ENCODE data around the gene MSI2.

The MSI2 gene

GRCh38 chr17:57271821-57272220 lies 15.5 kb downstream of the MSI2 start:
- H4K20me1 ChIP-seq (ENCODE audit: insufficient read depth, low read length, poor library complexity, severe bottlenecking) = peaks cover 98% of the 10 kb centered on the region
- no peaks in the 10 kb centered on the region for H3F3A ChIP-seq (ENCODE audit: low read depth)
- H3K9me2 ChIP-seq (replicated peaks; ENCODE audit: low read depth, low read length) = no peaks in the 10 kb centered on the region
- H3K27me3 ChIP-seq (ENCODE audit: insufficient read depth, low read length, poor library complexity, severe bottlenecking) = no peaks in the 10 kb centered on the region
- H2AFZ ChIP-seq (ENCODE audit: low read length) = no peak overlapping the region
- no peak overlapping the region for H3K4me3 ChIP-seq (ENCODE audit: low read length, poor library complexity, severe bottlenecking)
- peaks cover 96% of the 10 kb centered on the region for H3K36me3 ChIP-seq (ENCODE audit: insufficient read depth, low read length)
- peaks cover 33% of the 10 kb centered on the region for H3K4me1 ChIP-seq (ENCODE audit: insufficient read depth, low read length, poor library complexity, severe bottlenecking)
- H3K79me2 ChIP-seq (ENCODE audit: insufficient read depth, low read length) = peaks cover 100% of the 10 kb centered on the region
- peak overlapping the region; percentile 71 for H3K4me2 ChIP-seq (ENCODE audit: low read depth, low read length, poor library complexity, severe bottlenecking)
- TF ChIP-seq CTCF (conservative IDR thresholded peaks at IDR 0.05; ENCODE audit: low read length) (no peak), EZH2phosphoT487 (IDR thresholded peaks at IDR 0.05; ENCODE audit: borderline replicate concordance) (no peak)
- H3K9me3 ChIP-seq (ENCODE audit: insufficient read depth, low read depth, low read length) = no peaks in the 10 kb centered on the region
- H3K9ac ChIP-seq (ENCODE audit: low read depth, low read length, poor library complexity, severe bottlenecking) = no peak overlapping the region

GRCh38 chr17:57273490-57273889 lies 17.2 kb downstream of the MSI2 start:
- Histone ChIP-seq H3K9me3 (ENCODE audit: insufficient read depth, low read depth, low read length) (no peaks in the 10 kb centered on the region), H3K4me3 (ENCODE audit: low read length, poor library complexity, severe bottlenecking) (no peak overlapping the region), H3K9me2 (replicated peaks; ENCODE audit: low read depth, low read length) (no peaks in the 10 kb centered on the region), H3K27me3 (ENCODE audit: insufficient read depth, low read length, poor library complexity, severe bottlenecking) (no peaks in the 10 kb centered on the region), H3K9ac (ENCODE audit: low read depth, low read length, poor library complexity, severe bottlenecking) (no peak overlapping the region), H3K36me3 (ENCODE audit: insufficient read depth, low read length) (peaks cover 99% of the 10 kb centered on the region), H3K4me2 (ENCODE audit: low read depth, low read length, poor library complexity, severe bottlenecking) (no peak overlapping the region), H4K20me1 (ENCODE audit: insufficient read depth, low read length, poor library complexity, severe bottlenecking) (peaks cover 97% of the 10 kb centered on the region), H2AFZ (ENCODE audit: low read length) (no peak overlapping the region), H3F3A (ENCODE audit: low read depth) (no peaks in the 10 kb centered on the region), H3K4me1 (ENCODE audit: insufficient read depth, low read length, poor library complexity, severe bottlenecking) (peaks cover 20% of the 10 kb centered on the region), H3K79me2 (ENCODE audit: insufficient read depth, low read length) (peaks cover 100% of the 10 kb centered on the region)
- TF ChIP-seq CTCF (conservative IDR thresholded peaks at IDR 0.05; ENCODE audit: low read length) (no peak), EZH2phosphoT487 (IDR thresholded peaks at IDR 0.05; ENCODE audit: borderline replicate concordance) (no peak)

GRCh38 chr17:57274162-57274561 lies 17.8 kb downstream of the MSI2 start:
- H4K20me1 ChIP-seq (ENCODE audit: insufficient read depth, low read length, poor library complexity, severe bottlenecking) = peaks cover 98% of the 10 kb centered on the region
- H3K27me3 ChIP-seq (ENCODE audit: insufficient read depth, low read length, poor library complexity, severe bottlenecking) = no peaks in the 10 kb centered on the region
- H3K4me1 ChIP-seq (ENCODE audit: insufficient read depth, low read length, poor library complexity, severe bottlenecking) = peaks cover 17% of the 10 kb centered on the region
- H3K79me2 ChIP-seq (ENCODE audit: insufficient read depth, low read length) = peaks cover 100% of the 10 kb centered on the region
- no peak overlapping the region for H3K4me3 ChIP-seq (ENCODE audit: low read length, poor library complexity, severe bottlenecking)
- no peak overlapping the region for H2AFZ ChIP-seq (ENCODE audit: low read length)
- no peaks in the 10 kb centered on the region for H3F3A ChIP-seq (ENCODE audit: low read depth)
- H3K9me3 ChIP-seq (ENCODE audit: insufficient read depth, low read depth, low read length) = no peaks in the 10 kb centered on the region
- peaks cover 100% of the 10 kb centered on the region for H3K36me3 ChIP-seq (ENCODE audit: insufficient read depth, low read length)
- H3K4me2 ChIP-seq (ENCODE audit: low read depth, low read length, poor library complexity, severe bottlenecking) = no peak overlapping the region
- TF ChIP-seq EZH2phosphoT487 (IDR thresholded peaks at IDR 0.05; ENCODE audit: borderline replicate concordance) (no peak), CTCF (conservative IDR thresholded peaks at IDR 0.05; ENCODE audit: low read length) (no peak)
- no peaks in the 10 kb centered on the region for H3K9me2 ChIP-seq (replicated peaks; ENCODE audit: low read depth, low read length)
- no peak overlapping the region for H3K9ac ChIP-seq (ENCODE audit: low read depth, low read length, poor library complexity, severe bottlenecking)
